ENCODE measurements around the gene RAPGEF3.

The RAPGEF3 gene, protein sequence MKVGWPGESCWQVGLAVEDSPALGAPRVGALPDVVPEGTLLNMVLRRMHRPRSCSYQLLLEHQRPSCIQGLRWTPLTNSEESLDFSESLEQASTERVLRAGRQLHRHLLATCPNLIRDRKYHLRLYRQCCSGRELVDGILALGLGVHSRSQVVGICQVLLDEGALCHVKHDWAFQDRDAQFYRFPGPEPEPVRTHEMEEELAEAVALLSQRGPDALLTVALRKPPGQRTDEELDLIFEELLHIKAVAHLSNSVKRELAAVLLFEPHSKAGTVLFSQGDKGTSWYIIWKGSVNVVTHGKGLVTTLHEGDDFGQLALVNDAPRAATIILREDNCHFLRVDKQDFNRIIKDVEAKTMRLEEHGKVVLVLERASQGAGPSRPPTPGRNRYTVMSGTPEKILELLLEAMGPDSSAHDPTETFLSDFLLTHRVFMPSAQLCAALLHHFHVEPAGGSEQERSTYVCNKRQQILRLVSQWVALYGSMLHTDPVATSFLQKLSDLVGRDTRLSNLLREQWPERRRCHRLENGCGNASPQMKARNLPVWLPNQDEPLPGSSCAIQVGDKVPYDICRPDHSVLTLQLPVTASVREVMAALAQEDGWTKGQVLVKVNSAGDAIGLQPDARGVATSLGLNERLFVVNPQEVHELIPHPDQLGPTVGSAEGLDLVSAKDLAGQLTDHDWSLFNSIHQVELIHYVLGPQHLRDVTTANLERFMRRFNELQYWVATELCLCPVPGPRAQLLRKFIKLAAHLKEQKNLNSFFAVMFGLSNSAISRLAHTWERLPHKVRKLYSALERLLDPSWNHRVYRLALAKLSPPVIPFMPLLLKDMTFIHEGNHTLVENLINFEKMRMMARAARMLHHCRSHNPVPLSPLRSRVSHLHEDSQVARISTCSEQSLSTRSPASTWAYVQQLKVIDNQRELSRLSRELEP

DNA sequence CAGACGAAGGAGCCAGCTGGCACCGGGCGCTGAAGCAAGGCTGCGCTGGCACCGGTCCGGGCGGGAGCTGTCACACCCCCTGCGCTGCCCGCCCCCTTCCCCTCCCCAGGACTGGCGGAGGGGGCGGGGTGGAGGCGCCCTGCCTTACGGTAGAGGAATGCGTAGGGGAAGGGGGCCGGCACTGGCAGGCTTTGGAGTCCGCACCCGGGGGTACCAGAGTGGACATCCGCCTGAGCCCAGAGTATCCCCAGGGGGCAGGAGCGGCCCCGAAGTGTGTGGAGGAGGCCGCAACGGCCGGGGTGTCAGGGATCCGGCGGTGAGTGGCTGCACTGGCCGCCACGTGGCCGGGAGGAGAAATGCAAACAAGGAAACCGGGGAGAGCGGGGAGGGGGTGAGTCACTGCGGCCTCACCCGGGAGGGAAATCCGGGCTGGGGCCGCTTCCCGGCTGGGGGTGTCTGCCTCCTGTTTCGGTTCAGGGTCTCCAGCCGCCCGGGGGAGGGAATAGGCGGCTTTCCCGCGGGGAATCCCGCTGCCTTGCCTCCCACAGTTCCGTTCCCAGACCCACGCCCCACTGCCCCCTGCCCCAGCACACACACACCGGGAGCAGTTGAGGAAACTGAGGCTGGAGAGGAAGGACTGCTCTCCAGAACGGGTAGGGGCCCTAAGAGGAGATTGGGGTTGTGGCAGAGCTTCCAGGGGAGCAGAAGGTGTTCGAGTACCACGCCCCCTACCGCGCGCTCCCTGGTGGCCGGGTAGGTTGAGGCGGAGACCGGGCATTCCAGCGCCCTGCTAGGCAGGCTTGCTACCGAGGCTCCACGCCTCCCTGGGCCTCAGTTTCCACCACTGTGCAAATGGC lies at the start of gene RAPGEF3:
TSS of gene RAPGEF3 (minus strand) at position 47 of the 857 bp plus-strand sequence. CDS start 324 bp downstream, outside the sequence.
- peak; percentile 65 for DNase-seq

DNA sequence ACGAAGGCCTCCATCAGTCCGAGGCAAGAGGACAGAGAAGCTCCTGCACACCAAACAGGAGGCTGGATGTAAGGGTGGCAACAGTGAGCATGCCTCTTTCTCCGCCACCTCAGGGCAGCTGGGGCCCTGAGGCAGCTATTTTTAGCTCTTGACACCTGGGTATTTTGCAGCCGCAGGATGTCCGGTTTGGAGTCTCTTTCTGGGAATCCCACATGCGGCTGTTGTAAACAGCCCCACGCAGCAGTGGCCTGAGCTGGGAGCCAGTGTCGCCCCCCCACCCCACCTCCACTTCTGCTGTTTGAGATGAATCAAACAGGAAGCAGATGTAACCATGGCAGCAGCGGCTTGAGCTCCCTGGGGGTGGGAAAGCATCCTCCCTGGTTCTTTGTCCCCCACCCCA lies 49.4 kb upstream of the RAPGEF3 start:
- DNase-seq, result peak; percentile 66

DNA sequence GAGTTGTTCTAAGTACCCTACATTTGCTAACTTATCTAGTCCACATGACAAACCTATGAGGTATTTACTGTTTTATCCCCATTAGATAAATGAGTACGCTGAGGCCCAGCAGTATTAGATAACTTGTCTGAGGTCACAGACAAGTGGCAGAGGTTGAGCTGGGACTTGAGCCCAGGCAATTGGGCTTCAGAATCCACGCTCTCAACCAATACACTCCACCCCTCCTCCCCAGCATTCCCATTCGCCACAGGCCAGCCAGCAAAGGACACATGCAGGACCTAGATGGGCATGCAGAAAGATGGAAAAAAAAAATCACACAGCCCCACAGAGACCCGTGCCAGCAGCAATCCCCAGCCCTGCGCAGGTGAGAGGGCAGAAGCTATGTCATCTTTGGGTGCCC lies 48.7 kb upstream of the RAPGEF3 start:
- no peak for DNase-seq

DNA sequence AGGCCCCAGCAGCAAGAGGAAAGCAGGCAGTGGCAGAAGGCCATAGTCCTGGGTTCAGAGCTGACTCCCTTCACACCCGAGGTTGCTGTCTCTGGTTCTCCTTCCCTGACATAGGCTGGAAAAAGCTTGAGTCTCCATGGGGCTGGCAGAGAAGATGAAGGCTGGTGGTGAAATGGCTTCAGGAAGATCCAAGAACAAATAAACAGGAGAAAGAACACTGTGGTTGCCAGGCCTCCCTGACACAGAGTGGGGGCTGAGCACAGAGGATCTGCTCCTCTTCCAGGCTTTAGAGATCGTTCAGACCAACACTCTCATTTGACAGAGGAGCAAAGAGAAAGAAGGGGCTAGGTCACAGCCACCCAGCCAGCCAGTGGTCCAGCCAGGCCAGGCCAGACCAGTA lies 46.7 kb upstream of the RAPGEF3 start:
- DNase-seq, result no peak

DNA sequence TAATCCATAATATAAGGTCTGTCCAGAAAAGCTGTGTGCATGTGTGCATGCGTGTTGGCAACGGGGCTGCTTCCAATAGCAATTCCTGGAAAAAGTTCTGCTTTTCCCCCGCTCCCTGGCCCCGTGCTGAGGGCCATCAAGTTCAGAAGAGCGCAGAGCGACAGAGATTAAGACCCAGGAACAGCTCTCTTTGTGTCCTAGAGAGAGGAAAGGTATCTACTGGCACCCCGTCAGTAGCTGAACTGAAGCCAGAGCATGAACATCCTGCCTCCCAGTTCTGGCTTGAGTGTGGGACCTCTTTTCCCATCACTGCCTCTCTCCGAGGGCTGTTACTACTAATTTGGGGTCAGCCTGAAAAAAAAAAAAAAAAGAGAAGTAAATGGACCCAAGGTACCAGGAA lies 45.5 kb upstream of the RAPGEF3 start:
- no peak for DNase-seq

DNA sequence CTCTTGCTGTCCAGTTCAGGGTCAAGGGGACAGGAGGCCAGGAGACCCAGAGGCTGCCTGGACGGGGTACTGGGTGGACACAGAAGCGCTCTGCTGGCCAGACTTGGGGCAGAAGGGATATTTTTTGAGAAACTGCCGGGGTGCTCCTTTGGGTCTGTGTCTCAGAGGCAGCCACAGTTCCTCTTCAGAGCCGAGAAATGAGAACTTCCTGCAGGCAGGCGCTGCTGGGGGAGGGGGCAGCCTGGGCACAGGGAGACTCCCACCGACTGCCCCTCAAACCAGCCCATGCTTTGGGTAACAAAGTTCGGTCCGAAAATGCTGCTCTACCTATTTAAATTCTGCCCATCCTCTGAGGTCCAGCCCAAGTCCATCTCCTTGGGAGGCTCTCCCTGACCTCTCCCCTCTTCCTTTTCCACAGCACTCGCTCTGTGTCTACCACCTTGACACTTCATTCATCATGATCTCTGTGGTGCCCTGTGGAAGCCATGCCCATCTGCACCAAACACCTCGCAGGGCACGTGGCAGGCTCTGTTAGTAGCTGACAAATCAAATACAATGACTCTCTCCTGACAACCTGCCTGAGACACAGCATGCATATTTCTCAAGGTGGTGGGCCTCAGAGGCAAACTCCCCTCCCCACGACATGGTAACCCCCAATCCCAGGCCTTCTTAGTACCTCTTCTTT lies 44.7 kb upstream of the RAPGEF3 start:
- DNase-seq, result no peak

DNA sequence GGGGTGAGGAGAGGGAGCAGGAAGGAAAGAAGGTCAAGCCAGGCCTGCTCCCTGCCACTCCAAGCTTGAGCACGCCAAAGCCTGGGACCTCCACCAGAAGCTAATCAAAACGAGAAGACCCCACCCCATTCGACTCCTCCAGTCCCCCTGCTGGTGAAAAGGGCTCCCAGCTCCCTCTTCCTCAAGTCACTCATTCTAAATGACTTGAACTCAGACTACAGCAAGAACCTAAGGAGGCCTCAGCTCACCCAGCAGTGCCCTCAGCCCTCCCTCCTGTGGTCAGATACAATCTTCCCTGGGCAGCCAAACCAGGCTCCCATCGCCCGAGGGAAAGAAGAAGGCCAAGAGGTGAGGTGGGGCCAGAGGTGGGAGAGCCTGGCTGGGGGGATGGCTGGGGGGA lies 43.6 kb upstream of the RAPGEF3 start:
- no peak for DNase-seq

DNA sequence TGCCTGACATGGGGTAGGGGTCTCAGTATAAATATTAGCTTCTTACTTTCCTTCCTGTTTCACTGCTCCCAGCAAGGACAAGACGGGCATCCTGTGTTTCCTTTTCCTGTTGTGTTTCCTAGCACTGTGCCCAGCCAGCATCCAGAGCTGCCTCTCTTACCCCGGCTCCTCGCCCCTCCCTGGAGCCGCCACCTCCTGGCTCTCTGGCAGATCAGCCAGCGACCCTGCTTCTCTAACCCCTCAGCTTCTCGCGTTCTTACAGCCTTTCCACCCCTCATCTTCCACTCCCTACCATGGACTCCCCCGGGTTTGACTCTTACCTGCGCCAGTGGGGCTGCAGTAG lies 43.2 kb upstream of the RAPGEF3 start:
- no peak for DNase-seq

DNA sequence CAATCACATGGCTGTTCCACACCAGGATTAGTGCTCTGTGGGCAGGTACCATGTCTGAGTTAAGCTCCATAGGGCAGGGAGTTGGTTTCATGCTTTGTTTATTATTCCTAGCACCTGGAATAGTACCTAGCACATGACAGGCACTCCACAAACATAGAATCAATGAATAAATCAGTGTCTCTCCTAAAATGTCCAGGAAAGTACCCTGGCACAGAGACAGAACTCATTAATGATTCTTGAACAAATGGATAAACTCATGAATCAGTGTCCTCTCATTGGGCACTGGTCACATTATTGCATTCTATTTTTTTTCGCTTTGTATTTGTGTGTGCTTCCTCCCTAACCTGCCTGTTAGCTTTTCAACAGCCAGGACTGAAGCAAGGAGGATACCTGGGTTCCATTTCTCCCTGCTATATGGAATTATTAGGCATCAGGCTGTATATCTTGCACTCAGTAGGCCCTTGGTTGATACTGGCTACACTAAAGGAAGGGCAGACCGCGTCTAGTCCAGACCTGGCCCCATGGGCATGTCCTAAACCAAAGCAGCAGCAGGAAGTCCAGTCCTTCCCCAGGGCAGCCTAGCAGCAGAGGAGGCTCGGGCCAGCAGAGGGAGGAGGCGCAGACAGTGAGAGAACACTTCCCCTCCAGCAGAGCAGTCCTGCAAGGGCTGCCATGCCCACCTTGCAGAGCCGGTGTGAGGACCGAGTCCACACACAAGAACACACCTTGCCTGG lies 42.7 kb upstream of the RAPGEF3 start:
- no peak for DNase-seq

DNA sequence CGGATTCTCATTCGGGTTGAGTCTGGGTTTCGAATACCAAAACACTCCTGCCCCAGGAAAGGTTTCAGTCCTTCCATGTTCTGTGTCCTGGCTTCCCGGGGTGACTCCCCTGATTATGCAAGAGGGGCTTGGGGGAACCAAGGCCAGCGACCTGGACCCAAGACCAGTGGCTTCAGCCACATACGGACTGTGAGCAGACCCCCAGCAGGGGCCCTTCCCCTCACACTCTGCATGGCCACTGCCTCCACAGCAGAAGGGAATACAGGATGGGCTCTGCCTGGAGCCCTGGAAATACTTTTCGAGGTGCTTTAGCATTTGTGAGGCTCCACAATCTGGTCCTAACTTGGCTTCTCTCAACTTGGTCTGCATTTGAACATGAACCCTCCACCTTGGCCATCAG lies 41.9 kb upstream of the RAPGEF3 start:
- DNase-seq, result no peak

DNA sequence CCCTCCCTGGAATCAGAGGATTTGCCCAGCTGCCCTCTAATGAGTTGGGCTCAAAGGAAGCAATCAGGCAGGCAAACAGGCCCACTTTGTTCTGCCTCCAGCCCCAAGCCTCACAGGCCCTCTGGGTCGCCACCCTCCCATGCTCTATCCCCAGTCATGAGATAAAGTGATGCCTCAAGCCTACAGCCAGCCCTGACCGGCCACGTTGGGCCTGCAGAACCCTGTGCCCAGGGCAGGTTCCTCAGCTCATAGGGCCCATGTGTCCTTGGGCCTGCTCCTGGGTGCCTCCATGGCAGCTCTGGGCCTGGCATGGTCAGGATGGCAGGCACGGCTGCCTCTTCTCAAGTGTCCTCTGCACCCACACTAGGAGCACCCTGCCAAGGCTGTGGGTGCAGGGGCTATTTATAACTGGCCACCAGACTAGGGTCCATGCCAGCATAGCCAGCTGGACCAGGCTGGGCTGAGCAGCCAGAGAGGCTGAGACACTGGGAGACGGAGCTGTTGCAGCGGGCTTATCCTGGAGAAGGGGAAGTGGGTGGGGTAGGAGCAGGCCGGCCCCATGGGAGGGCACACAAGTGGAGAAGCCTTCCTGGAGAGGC lies 40.8 kb upstream of the RAPGEF3 start:
- no peak for DNase-seq

DNA sequence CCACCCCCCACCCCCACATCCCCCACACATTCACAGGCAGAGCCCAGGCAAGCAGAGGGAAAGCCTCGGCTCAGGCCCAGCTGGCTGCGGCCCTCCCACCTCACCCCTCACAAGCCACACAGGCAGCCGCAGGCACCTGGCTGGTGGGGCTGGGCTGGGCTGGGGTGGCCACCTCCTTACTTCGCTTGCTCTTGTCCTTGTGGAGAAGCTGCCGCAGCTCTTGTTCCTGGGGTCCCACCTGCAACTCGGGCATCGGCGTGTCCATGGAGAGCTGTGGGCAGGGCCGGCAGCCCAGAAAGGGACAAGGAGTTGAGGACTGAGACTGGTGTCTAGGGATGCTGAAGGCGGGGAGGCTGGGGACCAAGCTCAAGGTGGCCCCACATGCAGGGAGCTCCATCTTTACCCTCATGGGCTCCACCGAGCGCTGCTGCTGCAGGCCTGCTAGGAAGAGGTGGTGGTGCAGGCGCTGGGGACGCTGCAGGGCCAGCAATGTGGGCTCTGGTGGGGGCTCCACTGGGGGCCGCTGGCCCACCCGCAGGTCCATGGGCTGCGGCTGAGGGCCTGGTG lies 39.8 kb upstream of the RAPGEF3 start:
- DNase-seq, result no peak

DNA sequence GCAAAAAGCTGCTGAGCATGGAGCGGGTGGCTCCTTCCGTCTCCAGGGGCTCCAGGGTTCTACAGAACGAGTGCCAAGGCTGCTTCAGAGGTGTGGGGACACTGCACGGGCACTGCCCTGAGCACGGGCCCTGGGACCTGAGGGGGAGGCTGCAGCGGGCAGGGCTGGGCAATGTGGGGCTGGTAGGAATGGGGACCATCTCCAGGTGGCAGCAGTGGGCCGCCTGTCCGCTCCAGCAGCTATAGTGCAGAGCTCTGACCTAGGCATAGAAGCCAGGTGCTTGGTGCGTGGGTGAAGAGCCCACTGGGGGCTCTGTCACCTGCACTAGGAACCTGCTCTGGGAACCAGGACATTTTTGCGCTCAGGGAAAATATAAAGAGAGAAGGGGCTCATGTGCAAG lies 38.8 kb upstream of the RAPGEF3 start:
- DNase-seq, result peak; percentile 39

DNA sequence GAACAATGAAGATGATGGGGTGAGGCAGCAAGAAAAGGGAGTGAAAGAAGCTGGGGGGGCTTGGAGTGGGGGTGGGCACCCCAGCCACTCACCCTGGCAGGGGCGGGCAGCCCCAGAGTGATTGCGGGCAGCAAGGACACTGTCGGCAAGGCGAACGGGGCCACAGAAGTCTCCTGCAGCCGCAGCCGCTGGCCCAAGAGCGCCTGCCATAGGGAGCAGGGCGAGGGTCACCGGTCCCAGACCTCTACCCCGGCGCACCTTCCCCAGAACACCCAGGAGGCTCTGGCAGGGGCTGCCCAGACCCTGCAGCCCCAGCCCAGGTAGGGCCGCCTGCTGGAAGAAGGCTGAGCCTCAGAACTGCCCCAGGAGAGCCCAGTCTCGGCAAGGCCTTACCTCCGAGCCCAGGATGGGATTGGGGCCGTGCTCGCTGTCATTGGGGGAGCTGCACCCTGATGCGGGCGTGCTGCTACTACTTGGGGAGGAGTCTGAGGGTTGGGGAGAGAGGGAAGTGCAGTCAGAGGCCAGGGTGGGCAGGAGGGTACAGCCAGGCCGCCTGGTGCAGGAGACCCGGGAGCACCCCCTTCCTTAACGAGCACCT lies 37.2 kb upstream of the RAPGEF3 start:
- DNase-seq, result no peak

DNA sequence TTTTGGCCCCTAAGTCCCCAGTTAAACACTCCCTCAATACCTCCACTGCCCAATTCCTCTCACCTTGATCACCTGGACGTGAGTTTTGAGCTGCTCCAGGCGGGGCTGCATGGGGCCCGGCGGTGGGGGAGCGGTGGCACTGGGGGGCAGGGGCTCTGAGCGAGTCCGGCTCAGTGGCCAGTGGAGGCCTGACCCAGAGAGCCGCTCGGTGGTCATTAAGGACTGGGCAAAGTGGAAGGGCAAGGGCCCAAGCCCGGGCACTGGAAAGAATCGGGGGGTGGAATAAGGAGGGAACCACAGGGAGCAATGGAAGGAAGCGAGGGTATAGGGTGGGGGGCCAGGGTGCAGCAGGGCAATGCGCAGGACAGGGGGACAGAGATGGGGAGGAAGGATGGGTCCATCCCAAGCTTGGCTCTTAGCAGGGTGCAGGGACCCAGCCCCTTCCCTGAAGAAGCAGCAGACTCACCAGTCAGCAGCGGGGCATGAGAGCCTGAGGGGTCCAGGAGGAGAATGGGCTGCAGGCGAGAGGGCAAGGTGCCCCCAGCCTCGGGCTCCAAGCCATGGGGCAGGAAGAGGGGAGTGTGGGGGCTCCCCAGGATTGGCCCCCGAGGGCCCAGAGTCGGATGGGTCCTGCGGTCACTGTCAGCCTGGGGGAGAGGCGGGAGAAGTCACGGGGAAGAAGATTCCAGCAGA lies 36.6 kb upstream of the RAPGEF3 start:
- DNase-seq, result no peak

DNA sequence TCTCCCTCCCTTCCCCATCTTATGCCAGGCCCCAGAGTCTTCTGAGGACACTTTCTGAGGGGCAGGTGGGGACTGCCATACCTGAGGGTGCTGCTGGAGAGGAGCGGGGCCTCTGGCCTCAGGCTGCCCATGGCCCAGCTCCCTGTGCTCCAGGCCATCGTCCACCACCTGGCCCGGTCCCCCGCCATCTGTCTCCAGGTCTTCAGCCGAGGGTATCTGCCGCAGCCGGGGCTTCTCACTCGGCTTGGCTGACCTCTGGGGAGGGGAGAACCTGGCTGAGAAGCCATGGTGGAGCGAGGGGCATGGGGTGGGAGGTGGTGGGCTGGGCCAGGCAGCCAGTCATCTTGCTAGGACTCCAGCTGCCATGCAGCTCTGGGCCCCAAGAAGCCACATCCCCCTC lies 36.0 kb upstream of the RAPGEF3 start:
- no peak for DNase-seq

DNA sequence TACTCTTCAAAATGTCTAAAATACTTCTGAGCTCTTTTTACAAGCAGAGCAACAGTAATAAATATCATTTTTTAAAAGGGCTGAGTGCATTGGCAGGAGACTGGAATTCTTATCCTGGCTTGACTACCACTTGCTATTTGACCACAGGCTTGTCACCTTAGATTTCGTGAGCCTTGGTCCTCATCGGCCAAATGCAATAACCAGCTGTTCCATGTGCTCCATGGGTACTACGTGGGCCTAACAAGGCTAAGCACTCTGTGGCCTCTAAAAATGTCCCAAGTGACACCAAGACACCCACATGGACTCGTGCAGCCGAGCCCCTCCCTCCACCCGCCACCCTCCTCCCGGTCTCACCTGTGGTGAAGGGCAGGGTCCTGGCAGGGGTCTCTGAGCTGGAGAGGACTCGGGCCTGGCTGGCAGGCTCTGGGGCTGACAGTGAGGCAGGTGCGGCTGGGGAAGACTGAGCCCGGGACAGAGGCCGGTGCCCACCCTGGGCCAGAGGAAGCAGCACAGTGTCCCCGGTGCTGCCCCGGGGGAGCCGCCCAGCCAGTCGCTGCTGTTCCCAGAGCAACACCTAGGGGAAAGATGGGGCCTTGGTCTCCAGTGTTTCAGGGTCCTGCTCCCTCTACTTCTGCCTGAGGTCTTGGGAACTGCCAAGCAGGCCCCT lies 34.5 kb upstream of the RAPGEF3 start:
- no peak for DNase-seq

DNA sequence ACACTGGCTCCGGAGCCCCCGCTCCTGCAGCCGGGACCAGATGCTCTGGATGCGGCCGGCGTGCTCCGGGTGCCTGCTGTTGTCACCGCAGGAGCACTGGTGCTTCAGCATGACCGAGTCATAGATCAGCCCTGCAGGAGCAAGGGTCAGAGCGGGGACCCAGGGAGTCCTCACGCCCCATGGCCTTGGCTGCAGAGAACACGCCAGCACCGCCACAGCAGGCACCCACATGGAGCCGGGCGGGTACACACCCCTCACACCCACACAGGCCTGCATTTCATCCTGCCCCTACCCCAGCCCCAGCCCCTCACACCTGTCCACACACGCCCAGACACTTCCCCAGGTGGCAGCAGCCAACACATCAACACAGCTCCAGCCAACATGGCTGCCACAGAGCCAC lies 33.2 kb upstream of the RAPGEF3 start:
- no peak for DNase-seq

DNA sequence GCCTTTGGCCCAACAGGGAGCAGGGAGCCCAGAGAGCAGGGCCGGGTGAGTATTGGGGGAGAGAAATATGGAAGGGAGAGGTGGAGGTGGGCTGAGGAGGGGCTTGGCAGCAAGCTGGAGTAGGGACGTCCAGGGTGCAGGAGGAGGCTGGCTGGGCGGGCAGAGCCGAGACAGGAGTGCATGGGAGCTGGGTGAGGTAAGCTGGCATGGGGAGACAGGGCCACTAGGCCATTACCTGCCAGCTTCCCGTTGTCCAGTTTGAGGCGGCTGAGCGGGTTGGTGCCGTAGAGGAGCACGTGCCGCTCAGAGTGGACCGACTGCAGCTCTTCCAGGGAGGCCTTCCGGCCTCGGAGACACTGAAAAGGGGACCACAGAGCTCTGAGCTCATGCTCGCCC lies 32.7 kb upstream of the RAPGEF3 start:
- no peak for DNase-seq
